GM23248 (cell line): ENCODE data around the gene PARS2. TPM values are rescaled to one million over a fixed set of nuclear protein-coding genes. Genes with fewer than 3 reads are reported as not detected.

Experiments used
- DNase-seq: peaks from one replicate; pipeline ENCODE4 v3.0.0-alpha.2; 2015
- H2AFZ ChIP-seq: fragments of 200-600 bp; sonication (generic); 2 replicates; pipeline ENCODE4 v1.6.1; 2016; ENCODE audit warnings: antibody characterized with exemption
- H3F3A ChIP-seq: fragments of 200-600 bp; sonication (generic); 2 replicates; pipeline ENCODE4 v1.6.1; 2016; ENCODE audit warnings: mild to moderate bottlenecking, antibody characterized with exemption, mixed run types; ENCODE audit not compliant: insufficient read depth
- H3K27ac ChIP-seq: fragments of 200-600 bp; sonication (generic); 2 replicates; pipeline ENCODE4 v1.5.1; 2016; ENCODE audit warnings: mild to moderate bottlenecking
- H3K27me3 ChIP-seq: fragments of 200-600 bp; sonication (generic); replicated peaks from 2 replicates; pipeline ENCODE4 v1.6.1; 2016; ENCODE audit warnings: mild to moderate bottlenecking; ENCODE audit not compliant: insufficient read depth
- H3K36me3 ChIP-seq: fragments of 200-600 bp; sonication (generic); 2 replicates; pipeline ENCODE4 v1.6.1; 2016; ENCODE audit warnings: low read depth, mild to moderate bottlenecking
- H3K4me1 ChIP-seq: fragments of 200-600 bp; sonication (generic); 2 replicates; pipeline ENCODE4 v1.6.1; 2016; ENCODE audit warnings: mild to moderate bottlenecking; ENCODE audit not compliant: insufficient read depth
- H3K4me2 ChIP-seq: fragments of 200-600 bp; sonication (generic); one replicate; pipeline ENCODE4 v1.6.1; 2016; ENCODE audit warnings: mild to moderate bottlenecking; ENCODE audit not compliant: unreplicated experiment
- H3K4me3 ChIP-seq: fragments of 200-600 bp; sonication (generic); 2 replicates; pipeline ENCODE4 v1.5.1; 2016; ENCODE audit warnings: mild to moderate bottlenecking
- H3K79me2 ChIP-seq: fragments of 200-600 bp; sonication (generic); 2 replicates; pipeline ENCODE4 v1.6.1; 2016; ENCODE audit warnings: mild to moderate bottlenecking; ENCODE audit not compliant: insufficient read depth
- H3K9ac ChIP-seq: fragments of 200-600 bp; sonication (generic); 2 replicates; pipeline ENCODE4 v1.6.1; 2016; ENCODE audit warnings: mild to moderate bottlenecking
- H3K9me2 ChIP-seq: fragments of 200-600 bp; sonication (generic); 2 replicates; pipeline ENCODE4 v1.6.1; 2016; ENCODE audit warnings: mixed run types, mild to moderate bottlenecking, moderate library complexity; ENCODE audit not compliant: insufficient read depth
- H3K9me3 ChIP-seq: fragments of 200-600 bp; sonication (generic); one replicate; pipeline ENCODE4 v1.6.1; 2017; ENCODE audit warnings: low read depth
- H4K20me1 ChIP-seq: fragments of 200-600 bp; sonication (generic); 2 replicates; pipeline ENCODE4 v1.6.0; 2016; ENCODE audit not compliant: insufficient read depth
- EZH2 ChIP-seq: fragments of 200-600 bp; sonication (generic); IDR thresholded peaks from 2 replicates; pipeline ENCODE4 v1.6.1; 2018; ENCODE audit warnings: antibody characterized with exemption, mild to moderate bottlenecking; ENCODE audit not compliant: insufficient read depth, poor library complexity, severe bottlenecking
- EZH2phosphoT487 ChIP-seq: fragments of 200-600 bp; sonication (generic); IDR thresholded peaks from 2 replicates; pipeline ENCODE4 v1.6.1; 2018; ENCODE audit warnings: antibody characterized with exemption, moderate library complexity, mild to moderate bottlenecking, low read depth; ENCODE audit not compliant: insufficient read depth
- WGBS, 2 experiments: methylation state at CpG; one replicate each; pipeline ENCODE4 v1.1.6; 2015 to 2017; ENCODE audit warnings: low lambda C conversion rate in 2 of 2, low coverage in 1 of 2; ENCODE audit errors: missing lambda C conversion rate in 2 of 2; 5-methylcytosine and 5-hydroxymethylcytosine counted together
- in situ Hi-C: fragments of 300-500 bp; cut with MboI; formaldehyde crosslinking; loops from 2 replicates; pipeline ENCODE4 v1.15.0; 2020
- polyA plus RNA-seq: library from polyadenylated mRNA; unstranded; fragments of >200 nt; fragmentation: Nextera tagmentation; extraction: Ambion mirVana; gene quantifications from 2 replicates; pipeline ENCODE4 v1.2.1, GENCODE V29; 2016
- total RNA-seq: library from RNA; depleted of rRNA; stranded (reverse); fragments of >200 nt; shearing (Covaris generic); gene quantifications from 2 replicates; pipeline ENCODE4 v1.2.3, GENCODE V29; 2014

The PARS2 gene
- total and polyA plus RNA-seq, 2 experiments from 2014 or later = 4.1 to 5.0 TPM

GRCh38 chr1:54808443-54809207 is 44.3 kb upstream of the PARS2 start:
- H3K9ac ChIP-seq = no peak overlapping the region
- H2AFZ ChIP-seq = no peak overlapping the region
- H3K9me3 ChIP-seq = no peaks in the 10 kb centered on the region
- no peaks in the 10 kb centered on the region for H4K20me1 ChIP-seq
- H3K4me2 ChIP-seq = no peak overlapping the region
- no peak for TF ChIP-seq EZH2
- no peaks in the 10 kb centered on the region for H3K9me2 ChIP-seq
- no peak overlapping the region for H3K4me3 ChIP-seq
- peaks cover 7% of the 10 kb centered on the region; the same call in 1 of the 2 replicates for H3K4me1 ChIP-seq
- H3K27ac ChIP-seq = no peak overlapping the region
- H3K79me2 ChIP-seq = no peaks in the 10 kb centered on the region
- DNase-seq = no peak
- no peaks in the 10 kb centered on the region for H3K27me3 ChIP-seq
- in situ Hi-C loops = loop anchor here (25.0 kb wide), 1 partner anchor 696 kb away; no protein-coding TSS in a partner anchor
- no peaks in the 10 kb centered on the region for H3K36me3 ChIP-seq
- WGBS, 2 experiments = 69 to 70% methylated on average over 9 to 12 of the region's 12 CpGs
- peaks cover 13% of the 10 kb centered on the region for H3F3A ChIP-seq

GRCh38 chr1:54807756-54808155 is 43.4 kb upstream of the PARS2 start:
- H3K9ac ChIP-seq = no peak overlapping the region
- H3K4me2 ChIP-seq = no peak overlapping the region
- in situ Hi-C loops = loop anchor here (25.0 kb wide), 1 partner anchor 695 kb away; no protein-coding TSS in a partner anchor

GRCh38 chr1:54806931-54807611 is 42.7 kb upstream of the PARS2 start:
- Histone ChIP-seq H3K27ac (no peak overlapping the region), H3K9me2 (no peaks in the 10 kb centered on the region), H2AFZ (no peak overlapping the region), H3K4me2 (no peak overlapping the region), H3K79me2 (no peaks in the 10 kb centered on the region), H3K27me3 (peaks cover 2% of the 10 kb centered on the region), H3K4me3 (no peak overlapping the region), H3K36me3 (no peaks in the 10 kb centered on the region), H4K20me1 (no peaks in the 10 kb centered on the region), H3F3A (peaks cover 13% of the 10 kb centered on the region), H3K9ac (no peak overlapping the region), H3K4me1 (peaks cover 7% of the 10 kb centered on the region; the same call in 1 of the 2 replicates), H3K9me3 (no peaks in the 10 kb centered on the region)
- peak; percentile 84 for DNase-seq
- WGBS, 2 experiments = 79% methylated on average over 11 of the region's 11 CpGs
- TF ChIP-seq EZH2 (no peak), EZH2phosphoT487 (no peak)
- in situ Hi-C loops = loop anchor here (25.0 kb wide), 1 partner anchor 695 kb away; no protein-coding TSS in a partner anchor

More at GRCh38 chr1:54807756-54808155, 43.4 kb upstream of the PARS2 start:
- Histone ChIP-seq H3K79me2 (no peaks in the 10 kb centered on the region), H3K9me3 (no peaks in the 10 kb centered on the region), H3K27ac (no peak overlapping the region), H2AFZ (no peak overlapping the region), H3K4me3 (no peak overlapping the region), H3K36me3 (no peaks in the 10 kb centered on the region), H3K9me2 (no peaks in the 10 kb centered on the region), H3K27me3 (no peaks in the 10 kb centered on the region), H3K4me1 (peaks cover 7% of the 10 kb centered on the region; the same call in 1 of the 2 replicates), H4K20me1 (no peaks in the 10 kb centered on the region), H3F3A (peaks cover 13% of the 10 kb centered on the region)
- no peak for TF ChIP-seq EZH2
- TF ChIP-seq EZH2phosphoT487 = no peak
- DNase-seq = no peak
- WGBS, 2 experiments = 82 to 86% methylated on average over 7 of the region's 7 CpGs

GRCh38 chr1:54805981-54806381 is 41.7 kb upstream of the PARS2 start:
- H3K4me3 ChIP-seq = no peak overlapping the region
- no peak overlapping the region for H2AFZ ChIP-seq
- no peaks in the 10 kb centered on the region for H3K9me2 ChIP-seq
- H3K79me2 ChIP-seq = no peaks in the 10 kb centered on the region
- TF ChIP-seq EZH2phosphoT487 (no peak), EZH2 (no peak)
- H3K4me1 ChIP-seq = peaks cover 7% of the 10 kb centered on the region; the same call in 1 of the 2 replicates
- peaks cover 13% of the 10 kb centered on the region for H3F3A ChIP-seq
- H3K36me3 ChIP-seq = no peaks in the 10 kb centered on the region
- WGBS, 2 experiments = 91 to 94% methylated on average over 35 of the region's 35 CpGs
- in situ Hi-C loops = loop anchor here (25.0 kb wide), 1 partner anchor 694 kb away; no protein-coding TSS in a partner anchor
- H3K9ac ChIP-seq = no peak overlapping the region
- peaks cover 13% of the 10 kb centered on the region for H3K27me3 ChIP-seq
- DNase-seq = no peak
- H3K27ac ChIP-seq = no peak overlapping the region
- H3K4me2 ChIP-seq = no peak overlapping the region
- H3K9me3 ChIP-seq = no peaks in the 10 kb centered on the region
- no peaks in the 10 kb centered on the region for H4K20me1 ChIP-seq
